ENCODE measurements around the gene CERK. TPM values are rescaled to one million over a fixed set of nuclear protein-coding genes. Genes with fewer than 3 reads are reported as not detected.
A peak's percentile ranks its signal among the peaks of the same experiment; 100 is the strongest.

The CERK gene
- total and polyA plus RNA-seq, 4 donors, result 7.9 to 24.3 (median 10.2) TPM

- Histone ChIP-seq H3K27me3 (ENCODE audit: control insufficient read depth in 4 of 4, insufficient read depth in 4 of 4, low read length in 3 of 4) (no peaks in the 10 kb centered on the region), H3K4me3 (ENCODE audit: low read depth in 1 of 3, low read length in 3 of 3) (no peak overlapping the region), H3K36me3 (ENCODE audit: control insufficient read depth in 4 of 4, insufficient read depth in 3 of 4, low read depth in 1 of 4, low read length in 3 of 4) (no peaks in the 10 kb centered on the region), H3K27ac (ENCODE audit: low read depth in 1 of 2, low read length in 2 of 2) (peak overlapping the region; percentile 21 to 70), H3K9ac (ENCODE audit: low read depth in 1 of 2, low read length in 2 of 2) (no peak overlapping the region), H3K4me1 (ENCODE audit: control insufficient read depth in 4 of 4, insufficient read depth in 4 of 4, low read length in 3 of 4) (peaks cover 9 to 35% (median 19%) of the 10 kb centered on the region in 4 donors), H3K9me3 (ENCODE audit: control insufficient read depth in 4 of 4, low read length in 3 of 4) (no peaks in the 10 kb centered on the region)
- TF ChIP-seq TAF1 (conservative IDR thresholded peaks at IDR 0.05) (no peak), REST (IDR thresholded peaks at IDR 0.05) (peak; percentile 22)
- DNase-seq (ENCODE audit: low spot score), result no peak
- WGBS, result 86% methylated on average over 24 of the region's 24 CpGs
Observed at GRCh38 chr22:46774253-46774979, 36.4 kb upstream of the CERK start.

GRCh38 chr22:46773076-46773475 lies 35.0 kb upstream of the CERK start:
- TF ChIP-seq TAF1 (conservative IDR thresholded peaks at IDR 0.05) (no peak), SP1 (IDR thresholded peaks at IDR 0.05) (no peak), REST (IDR thresholded peaks at IDR 0.05) (no peak), RXRA (IDR thresholded peaks at IDR 0.05) (no peak), FOXA2 (IDR thresholded peaks at IDR 0.05) (no peak), YY1 (IDR thresholded peaks at IDR 0.05) (no peak)
- H3K9ac ChIP-seq (ENCODE audit: low read depth in 1 of 2, low read length in 2 of 2), result no peak overlapping the region
- no peaks in the 10 kb centered on the region for H3K27me3 ChIP-seq (ENCODE audit: control insufficient read depth in 4 of 4, insufficient read depth in 4 of 4, low read length in 3 of 4)
- H3K4me3 ChIP-seq (ENCODE audit: low read depth in 1 of 3, low read length in 3 of 3), result no peak overlapping the region
- H3K4me1 ChIP-seq (ENCODE audit: control insufficient read depth in 4 of 4, insufficient read depth in 4 of 4, low read length in 3 of 4), result peaks cover 9 to 43% (median 19%) of the 10 kb centered on the region in 4 donors
- no peaks in the 10 kb centered on the region for H3K9me3 ChIP-seq (ENCODE audit: control insufficient read depth in 4 of 4, low read length in 3 of 4)
- peak overlapping the region in 1 of 2 donors; percentile 70 for H3K27ac ChIP-seq (ENCODE audit: low read depth in 1 of 2, low read length in 2 of 2)
- no peaks in the 10 kb centered on the region for H3K36me3 ChIP-seq (ENCODE audit: control insufficient read depth in 4 of 4, insufficient read depth in 3 of 4, low read depth in 1 of 4, low read length in 3 of 4)
- WGBS, result 87% methylated on average over 10 of the region's 10 CpGs
- DNase-seq (ENCODE audit: low spot score), result no peak

GRCh38 chr22:46770726-46771125 lies 32.7 kb upstream of the CERK start:
- Histone ChIP-seq H3K27me3 (ENCODE audit: control insufficient read depth in 4 of 4, insufficient read depth in 4 of 4, low read length in 3 of 4) (no peaks in the 10 kb centered on the region), H3K27ac (ENCODE audit: low read depth in 1 of 2, low read length in 2 of 2) (peak overlapping the region; percentile 65 to 72), H3K4me1 (ENCODE audit: control insufficient read depth in 4 of 4, insufficient read depth in 4 of 4, low read length in 3 of 4) (peaks cover 2 to 30% (median 8%) of the 10 kb centered on the region in 4 donors), H3K9me3 (ENCODE audit: control insufficient read depth in 4 of 4, low read length in 3 of 4) (no peaks in the 10 kb centered on the region), H3K36me3 (ENCODE audit: control insufficient read depth in 4 of 4, insufficient read depth in 3 of 4, low read depth in 1 of 4, low read length in 3 of 4) (no peaks in the 10 kb centered on the region), H3K4me3 (ENCODE audit: low read depth in 1 of 3, low read length in 3 of 3) (no peak overlapping the region), H3K9ac (ENCODE audit: low read depth in 1 of 2, low read length in 2 of 2) (no peak overlapping the region)
- TF ChIP-seq JUND (IDR thresholded peaks at IDR 0.05), result no peak
- no peak for TF ChIP-seq GABPA (IDR thresholded peaks at IDR 0.05 in 1 of 2, conservative IDR thresholded peaks at IDR 0.05 in 1 of 2)
- peak; percentile 63 for TF ChIP-seq NR2F2 (IDR thresholded peaks at IDR 0.05)
- TF ChIP-seq TAF1 (conservative IDR thresholded peaks at IDR 0.05), result no peak
- TF ChIP-seq ZBTB33 (IDR thresholded peaks at IDR 0.05), result no peak
- no peak for TF ChIP-seq RAD21 (IDR thresholded peaks at IDR 0.05)
- DNase-seq (ENCODE audit: low spot score), result no peak
- 70% methylated on average over 9 of the region's 9 CpGs for WGBS
